ENCODE measurements around the gene SSR2. TPM values are rescaled to one million over a fixed set of nuclear protein-coding genes. Genes with fewer than 3 reads are reported as not detected.

SSR2 gene
- total RNA-seq, 4 donors from 2014 or later, result 115 to 215 (median 179) TPM

GRCh38 chr1:155977690-155978324 is 42.9 kb downstream of the SSR2 start:
- Histone ChIP-seq H3K4me1 (peaks cover 65 to 94% (median 77%) of the 10 kb centered on the region in 3 donors), H3K9me3 (no peaks in the 10 kb centered on the region), H3K4me3 (peak overlapping the region; percentile 80 to 98 (median 86)), H3K36me3 (no peaks in the 10 kb centered on the region), H3K27ac (peak overlapping the region; percentile 90 to 98 (median 96)), H3K27me3 (no peaks in the 10 kb centered on the region)
- no peak for DNase-seq
- TF ChIP-seq POLR2A (IDR thresholded peaks at IDR 0.05), result no peak
- no peak for TF ChIP-seq CTCF (IDR thresholded peaks at IDR 0.05)
- intact Hi-C loops (cut with DNase I), result no loop called here
- WGBS, 2 donors, result 0 to 1% methylated on average over 17 to 32 of the region's 52 CpGs

GRCh38 chr1:155976913-155977689 is 43.6 kb downstream of the SSR2 start:
- Histone ChIP-seq H3K9me3 (no peaks in the 10 kb centered on the region), H3K27ac (peak overlapping the region; percentile 90 to 98 (median 96)), H3K4me3 (peak overlapping the region; percentile 80 to 98 (median 86)), H3K4me1 (peaks cover 67 to 94% (median 80%) of the 10 kb centered on the region in 3 donors), H3K36me3 (no peaks in the 10 kb centered on the region), H3K27me3 (no peaks in the 10 kb centered on the region)
- intact Hi-C loops (cut with DNase I), result no loop called here
- DNase-seq, result no peak
- TF ChIP-seq POLR2A (IDR thresholded peaks at IDR 0.05), result no peak
- no peak for TF ChIP-seq CTCF (IDR thresholded peaks at IDR 0.05)
- WGBS, 2 donors, result 4 to 17% methylated on average over 5 of the region's 5 CpGs

GRCh38 chr1:155976062-155976912 is 44.5 kb downstream of the SSR2 start:
- H3K27me3 ChIP-seq, result no peaks in the 10 kb centered on the region
- DNase-seq, result no peak
- 6% methylated on average over 7 to 9 of the region's 14 CpGs for WGBS, 2 donors
- peak in 2 of 4 donors; percentile 22 to 27 for TF ChIP-seq POLR2A (IDR thresholded peaks at IDR 0.05)
- TF ChIP-seq CTCF (IDR thresholded peaks at IDR 0.05), result no peak
- peak overlapping the region; percentile 80 to 98 (median 86) for H3K4me3 ChIP-seq
- peaks cover 67 to 94% (median 80%) of the 10 kb centered on the region in 3 donors for H3K4me1 ChIP-seq
- H3K36me3 ChIP-seq, result no peaks in the 10 kb centered on the region
- peak overlapping the region; percentile 90 to 98 (median 96) for H3K27ac ChIP-seq
- intact Hi-C loops (cut with DNase I), result no loop called here
- H3K9me3 ChIP-seq, result no peaks in the 10 kb centered on the region

GRCh38 chr1:155975375-155976061 is 45.2 kb downstream of the SSR2 start:
- H3K36me3 ChIP-seq, result no peaks in the 10 kb centered on the region
- WGBS, 2 donors, result 18 to 43% methylated on average over 4 of the region's 4 CpGs
- peak overlapping the region; percentile 90 to 98 (median 96) for H3K27ac ChIP-seq
- peak overlapping the region; percentile 80 to 98 (median 86) for H3K4me3 ChIP-seq
- intact Hi-C loops (cut with DNase I), result no loop called here
- no peaks in the 10 kb centered on the region for H3K27me3 ChIP-seq
- no peak for TF ChIP-seq CTCF (IDR thresholded peaks at IDR 0.05)
- TF ChIP-seq POLR2A (IDR thresholded peaks at IDR 0.05), result no peak
- no peaks in the 10 kb centered on the region for H3K9me3 ChIP-seq
- peaks cover 67 to 94% (median 81%) of the 10 kb centered on the region in 3 donors for H3K4me1 ChIP-seq
- no peak for DNase-seq
